ELF-1 (cell line): Measurements from ENCODE around the gene PTH1R.
"Not testable (repeated sequence)": the region's sequence is repeated elsewhere in the genome, so short reads cannot be mapped to it uniquely, and the experiment has no call there.

ENCODE experiments used
- DNase-seq: peaks from one replicate; pipeline ENCODE4 v3.0.0-alpha.2; 2016; ENCODE audit warnings: low read depth, low spot score

Gene PTH1R

DNA sequence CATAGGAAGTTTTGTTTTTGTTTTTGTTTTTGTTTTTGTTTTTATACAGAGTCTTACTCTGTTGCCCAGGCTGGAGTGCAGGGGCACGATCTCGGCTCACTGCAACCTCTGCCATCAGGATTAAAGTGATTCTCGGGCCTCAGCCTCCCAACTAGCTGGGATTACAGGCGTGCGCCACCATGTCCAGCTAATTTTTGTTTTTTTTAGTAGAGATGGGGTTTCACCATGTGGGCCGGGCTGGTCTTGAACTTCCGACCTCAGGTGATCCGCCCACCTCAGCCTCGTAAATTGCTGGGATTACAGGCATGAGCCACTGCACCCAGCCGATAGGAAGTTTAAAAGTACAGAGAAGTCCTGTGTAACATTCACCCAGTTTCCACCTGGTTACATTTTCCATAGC lies 33.4 kb downstream of the PTH1R start:
- not testable (repeated sequence) for DNase-seq

DNA sequence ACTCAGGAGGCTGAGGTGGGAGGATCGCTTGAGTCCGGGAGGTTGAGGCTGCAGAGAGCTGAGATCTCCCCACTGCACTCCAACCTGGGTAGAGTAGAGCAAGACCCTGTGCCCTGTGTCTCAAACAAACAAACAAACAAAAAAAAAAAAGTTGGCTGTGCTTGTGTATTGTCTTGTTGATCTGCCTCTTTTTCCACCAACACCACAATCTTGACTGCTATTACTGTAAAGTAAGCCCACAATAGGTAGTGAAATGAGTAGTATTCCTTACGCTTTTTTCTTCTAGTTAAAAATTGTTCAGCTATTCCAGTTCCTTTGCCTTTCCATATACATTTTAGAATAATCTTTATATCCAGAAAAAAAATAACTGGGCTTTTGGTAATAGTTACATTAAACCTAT lies 35.5 kb downstream of the PTH1R start:
- no peak for DNase-seq

DNA sequence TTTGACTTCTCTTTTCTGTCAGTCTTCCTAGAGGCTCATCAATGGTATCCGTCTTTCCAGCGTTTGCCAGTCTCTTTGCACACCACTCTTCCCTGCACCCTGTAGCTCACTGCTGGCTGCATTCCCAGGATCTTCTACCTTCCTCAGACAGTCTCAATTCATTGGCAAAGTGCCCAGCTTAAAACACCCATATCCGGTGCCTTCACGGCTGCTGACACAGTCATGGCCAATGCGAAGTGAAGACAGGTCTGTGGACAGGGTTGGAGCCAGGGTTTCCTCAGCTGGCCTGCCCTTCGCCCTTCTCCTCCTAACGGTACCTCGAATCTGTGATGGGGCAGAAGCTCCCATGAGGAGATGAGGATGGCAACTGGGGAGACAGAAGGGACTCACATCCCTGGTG lies 36.1 kb downstream of the PTH1R start:
- DNase-seq = no peak

DNA sequence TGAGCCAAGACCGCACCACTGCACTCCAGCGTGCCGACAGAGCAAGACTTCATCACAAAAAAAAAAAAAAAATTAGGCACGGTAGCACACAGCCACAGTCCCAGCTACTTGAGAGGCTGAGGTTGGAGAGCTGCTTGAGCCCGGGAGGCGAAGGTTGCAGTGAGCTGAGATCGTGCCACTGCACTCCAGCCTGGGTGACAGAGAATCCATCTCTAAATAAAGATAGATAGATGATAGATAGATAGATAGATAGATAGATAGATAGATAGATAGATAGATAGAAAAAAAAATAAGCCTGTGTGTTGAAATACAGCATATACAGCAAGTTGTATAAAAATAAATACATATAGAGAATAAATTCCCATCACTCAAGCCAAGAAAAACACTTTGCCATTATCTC lies 37.3 kb downstream of the PTH1R start:
- no peak for DNase-seq

DNA sequence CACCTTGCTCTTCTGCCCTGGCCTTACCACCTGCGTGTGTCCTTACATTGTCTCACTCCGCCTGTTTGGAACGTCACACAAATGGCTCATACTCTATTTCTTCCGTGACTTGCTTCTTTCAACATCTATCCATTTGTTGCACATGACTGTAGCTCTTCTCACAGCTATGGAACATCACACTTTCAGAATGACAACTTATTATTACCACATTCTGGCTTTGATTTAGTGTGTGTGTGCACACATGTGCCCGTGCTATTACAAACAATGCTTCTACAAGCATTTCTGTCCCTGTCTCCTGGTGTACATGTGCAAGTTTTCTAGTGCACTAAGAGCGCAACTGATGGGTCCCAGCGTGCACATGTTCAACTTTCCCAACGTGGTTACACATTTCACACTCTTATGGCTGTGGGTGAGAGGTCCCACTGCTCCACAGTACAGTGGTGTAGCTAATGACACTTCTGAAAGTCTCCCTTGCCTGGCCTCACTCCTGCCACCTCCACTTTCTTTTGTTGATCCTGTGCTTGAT lies 37.8 kb downstream of the PTH1R start:
- no peak for DNase-seq

DNA sequence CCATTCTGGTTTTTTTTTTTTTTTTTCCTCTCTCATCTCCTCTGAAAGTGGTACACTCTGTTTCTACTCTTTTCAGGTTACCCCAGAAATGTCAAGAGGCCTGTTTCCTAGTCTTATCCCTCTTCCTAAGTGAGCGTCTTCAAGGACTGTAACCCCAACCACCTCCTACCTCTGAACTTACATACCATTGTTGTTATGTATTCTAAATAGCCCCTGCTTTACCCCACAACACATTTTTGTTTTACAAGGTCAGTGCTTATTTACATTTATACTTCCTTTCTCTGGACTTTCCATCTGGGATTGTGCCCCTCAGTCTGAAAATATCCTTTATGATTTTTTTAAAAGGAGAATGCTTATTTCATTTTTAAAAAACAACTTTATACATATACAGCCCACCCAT lies 38.8 kb downstream of the PTH1R start:
- DNase-seq = no peak

DNA sequence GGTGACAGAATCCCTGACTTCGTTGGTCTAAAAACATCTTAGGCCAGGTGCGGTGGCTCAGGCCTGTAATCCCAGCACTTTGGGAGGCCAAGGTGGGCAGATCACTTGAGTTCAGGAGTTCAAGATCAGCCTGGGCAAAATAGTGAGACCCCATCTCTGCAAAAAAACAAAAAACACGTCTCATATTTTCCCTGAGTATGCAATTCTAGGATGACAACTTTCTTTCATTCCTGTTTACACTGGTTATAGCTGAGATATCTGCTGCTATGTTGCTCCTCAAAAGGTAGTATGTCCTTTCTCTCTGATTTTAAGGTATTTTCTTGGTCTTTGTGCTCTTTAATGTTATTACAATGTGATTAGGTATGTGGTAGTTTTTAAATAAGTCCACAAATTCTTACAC lies 39.3 kb downstream of the PTH1R start:
- DNase-seq = no peak

DNA sequence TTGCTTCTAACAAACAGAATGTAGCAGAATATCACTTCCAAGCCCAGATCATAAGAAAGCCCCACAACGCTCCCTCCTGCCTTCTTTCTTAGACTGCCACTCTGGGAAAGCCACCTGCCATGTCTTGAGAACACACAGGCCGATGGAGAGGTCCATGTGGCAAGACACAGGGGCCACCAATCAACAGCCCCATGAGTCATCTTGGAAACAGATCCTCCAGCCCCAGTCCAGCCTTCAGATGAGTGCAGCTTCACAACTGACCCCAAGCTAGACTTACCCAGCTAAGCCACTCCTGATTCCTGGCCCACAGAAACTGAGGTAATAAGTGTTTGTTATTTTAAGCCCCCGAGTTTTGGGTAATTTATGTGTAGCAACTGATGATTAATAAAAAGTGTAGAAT lies 39.7 kb downstream of the PTH1R start:
- DNase-seq = no peak

DNA sequence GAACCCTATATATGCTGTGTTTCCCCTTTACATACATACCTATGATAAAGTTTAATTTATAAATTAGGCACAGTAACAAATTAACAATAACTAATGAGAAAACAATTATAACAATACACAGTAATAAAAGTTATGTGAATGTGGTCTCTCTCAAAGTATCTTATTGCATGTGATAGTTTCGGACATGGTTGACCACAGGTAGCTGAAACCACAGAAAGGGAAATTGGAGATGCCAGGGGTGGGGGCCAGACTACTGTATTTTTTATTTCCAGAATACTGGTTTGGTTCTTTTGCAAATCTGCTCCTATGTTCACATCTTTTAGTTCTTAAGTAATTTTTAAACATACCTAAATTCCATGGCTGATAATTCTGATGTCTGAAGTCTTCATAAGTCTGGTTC lies 40.7 kb downstream of the PTH1R start:
- no peak for DNase-seq

DNA sequence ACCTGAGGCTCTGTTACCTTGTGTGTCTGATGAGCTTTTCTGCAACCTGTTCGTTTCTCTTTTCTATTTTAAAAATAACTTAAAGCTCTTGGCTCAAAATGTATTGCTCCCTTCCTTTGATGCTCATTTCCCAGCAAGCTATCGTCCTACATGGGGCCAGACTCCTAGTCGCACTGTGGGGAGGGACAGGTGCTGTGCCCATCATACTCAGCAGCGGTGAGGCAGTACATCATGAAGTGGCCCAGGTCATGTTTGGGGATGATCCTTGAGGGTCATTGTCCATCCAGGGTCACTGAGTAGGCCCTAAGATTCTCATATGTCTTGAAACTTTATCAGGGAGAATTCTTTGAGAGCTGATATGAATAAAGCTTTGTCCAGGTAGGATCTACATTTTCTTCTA lies 41.1 kb downstream of the PTH1R start:
- DNase-seq = no peak

DNA sequence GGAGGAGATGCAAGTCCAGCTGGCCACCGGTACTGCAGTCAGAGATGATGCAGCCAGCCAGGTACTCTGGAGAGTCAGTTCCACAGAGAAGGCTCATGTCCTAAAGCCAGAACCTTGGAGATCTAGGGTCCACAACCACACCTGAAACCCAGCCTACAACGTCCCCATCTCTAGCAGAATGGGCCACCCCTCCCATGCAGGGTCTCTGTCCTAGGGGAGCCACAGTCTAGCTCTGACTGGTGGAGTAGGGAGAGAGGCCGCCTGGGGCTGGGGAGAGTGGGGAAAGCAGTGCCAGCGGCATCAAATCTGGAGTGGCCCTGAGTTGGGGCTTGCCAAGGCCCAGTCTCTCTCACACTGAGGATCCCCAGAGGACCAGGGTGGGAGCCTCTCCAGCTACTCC lies 43.5 kb downstream of the PTH1R start:
- no peak for DNase-seq

DNA sequence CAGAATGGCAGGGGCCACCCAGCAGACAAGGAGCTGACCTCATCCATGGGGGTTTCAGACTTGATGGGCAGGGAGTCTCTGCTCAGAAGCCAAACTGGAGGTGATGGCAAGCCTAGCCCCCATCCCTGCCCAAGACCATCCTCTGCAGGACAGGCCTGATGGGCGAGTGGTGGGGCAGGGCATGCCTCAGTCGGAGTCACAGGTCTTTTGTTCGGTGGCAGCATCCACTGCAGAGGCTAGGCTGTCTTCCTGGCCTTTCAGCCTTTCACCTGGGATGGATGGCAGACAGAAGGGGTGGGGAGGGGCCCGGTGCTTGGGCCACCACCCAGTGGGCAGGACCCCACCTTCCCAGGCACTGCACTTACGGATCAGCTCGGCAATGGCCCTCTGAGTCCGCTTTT lies 44.4 kb downstream of the PTH1R start:
- no peak for DNase-seq

DNA sequence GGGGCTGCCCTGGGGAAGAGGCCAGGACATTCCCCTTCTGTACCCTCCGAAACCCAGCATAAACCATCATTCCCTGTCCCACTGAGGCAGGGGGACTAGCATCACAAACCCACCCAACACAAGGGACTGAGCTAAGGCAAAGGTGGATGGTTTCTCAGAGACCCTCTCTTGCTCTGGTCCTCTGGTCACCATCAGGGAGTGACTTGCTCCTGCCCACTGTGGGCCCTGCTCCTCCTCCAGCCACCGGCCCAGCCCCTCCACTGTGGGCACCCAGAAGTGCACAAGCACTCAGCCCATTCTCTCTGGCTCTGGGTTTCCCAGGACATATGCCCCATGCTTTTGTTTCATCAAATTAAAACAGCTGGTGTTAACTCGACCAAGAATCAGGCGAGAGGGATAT lies 44.9 kb downstream of the PTH1R start:
- DNase-seq = no peak

DNA sequence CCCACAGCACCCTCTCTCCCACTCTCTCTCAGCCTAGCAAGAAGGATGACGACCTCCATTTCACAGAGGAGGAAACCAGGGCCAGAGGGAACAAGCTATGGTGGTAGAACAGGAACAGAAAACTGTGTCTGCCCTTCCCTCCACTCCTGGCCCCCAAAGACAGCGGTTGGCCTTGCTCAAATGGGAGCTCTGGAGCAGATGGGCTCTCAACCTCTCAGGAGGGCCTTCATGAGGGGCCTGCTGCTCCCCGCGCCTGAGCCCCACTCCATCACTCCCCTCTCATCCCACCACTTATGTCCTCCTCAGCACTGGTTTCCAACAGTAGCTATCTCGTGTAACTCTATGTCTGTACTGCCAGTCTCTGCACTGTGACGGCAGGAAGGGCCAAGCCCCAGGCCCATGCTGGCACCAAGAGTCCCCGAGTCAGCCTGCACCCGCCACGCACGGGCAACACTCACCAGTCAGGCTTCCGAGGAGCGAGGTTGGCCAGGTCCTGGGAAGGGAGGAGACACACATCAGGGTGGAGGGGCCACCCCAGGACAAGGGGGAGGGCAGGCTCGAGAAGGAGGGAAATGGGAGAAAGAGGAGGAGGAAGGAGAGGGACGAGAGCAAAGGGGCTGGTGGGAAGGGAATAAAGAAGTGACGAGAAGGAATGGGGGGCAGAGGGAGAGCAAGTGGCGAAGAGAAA lies 45.5 kb downstream of the PTH1R start:
- DNase-seq = no peak

DNA sequence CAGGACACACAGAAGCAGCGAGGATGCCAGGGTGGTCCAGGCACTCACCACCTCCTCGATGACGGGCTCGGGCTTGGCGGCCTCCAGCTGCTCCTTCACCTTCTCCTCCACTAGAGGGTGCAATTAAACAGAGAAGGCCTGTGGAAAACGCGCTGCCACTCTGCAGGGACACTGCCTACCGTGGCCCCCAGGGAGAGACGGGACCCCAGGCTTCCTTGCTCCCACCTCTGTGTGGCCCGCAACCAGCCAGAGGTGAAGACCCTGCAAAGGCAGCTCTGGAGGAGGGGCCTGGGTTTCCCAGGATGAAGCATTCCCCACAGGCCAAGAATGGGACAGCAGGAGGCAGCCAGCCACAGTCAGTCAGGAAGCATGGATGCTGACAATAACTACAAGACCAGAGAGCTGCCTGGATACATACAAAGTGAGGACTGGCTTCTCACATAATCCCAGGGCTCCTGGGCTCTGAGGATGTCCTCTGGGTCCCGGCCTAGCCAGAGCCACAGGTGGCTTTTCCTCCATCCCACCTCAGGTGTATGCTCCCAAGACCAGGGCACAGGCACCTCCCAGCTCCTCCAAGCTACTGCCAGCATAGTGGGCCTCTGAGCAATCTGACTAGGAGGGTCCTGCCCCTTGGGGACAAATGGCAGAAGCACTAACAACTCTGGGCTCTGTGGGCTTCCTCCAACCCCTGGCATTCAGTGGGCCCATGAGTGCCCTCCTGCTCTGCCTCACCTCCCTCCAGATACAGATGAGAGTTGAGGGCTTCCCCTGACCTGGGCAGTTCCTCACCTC lies 46.2 kb downstream of the PTH1R start:
- DNase-seq = peak; percentile 79

DNA sequence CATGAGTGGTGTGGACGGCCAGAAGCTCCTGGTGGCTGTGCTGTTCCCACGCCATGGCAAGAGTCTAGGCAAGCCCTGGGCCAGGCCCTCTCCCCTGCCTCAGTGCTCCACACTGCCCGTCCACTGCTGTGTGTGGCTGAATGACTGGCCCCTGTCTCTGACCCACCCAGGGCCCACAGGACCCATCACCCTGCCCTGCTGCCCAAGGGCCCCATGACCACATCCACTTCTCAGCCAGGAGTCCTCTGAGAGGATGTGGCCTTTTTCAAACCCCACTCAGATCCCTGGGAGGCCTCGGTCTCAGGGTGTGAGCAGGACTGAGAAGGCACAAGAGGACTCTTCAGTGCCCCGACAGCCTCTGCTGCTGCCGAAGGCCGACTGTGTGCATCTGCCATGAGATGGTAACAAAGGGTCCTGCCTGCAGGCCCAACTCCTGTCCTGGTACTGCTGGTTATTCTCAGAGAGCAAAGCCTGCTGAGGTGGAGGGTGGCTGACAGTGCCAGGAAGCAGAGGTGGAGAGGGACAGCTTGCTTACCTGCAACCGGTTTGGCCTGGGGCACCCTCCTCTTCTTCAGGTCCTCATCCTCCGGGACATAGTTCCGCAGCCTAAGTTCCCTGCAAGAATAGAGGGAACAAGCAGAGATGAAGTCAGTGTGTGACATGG lies 47.5 kb downstream of the PTH1R start:
- no peak for DNase-seq

DNA sequence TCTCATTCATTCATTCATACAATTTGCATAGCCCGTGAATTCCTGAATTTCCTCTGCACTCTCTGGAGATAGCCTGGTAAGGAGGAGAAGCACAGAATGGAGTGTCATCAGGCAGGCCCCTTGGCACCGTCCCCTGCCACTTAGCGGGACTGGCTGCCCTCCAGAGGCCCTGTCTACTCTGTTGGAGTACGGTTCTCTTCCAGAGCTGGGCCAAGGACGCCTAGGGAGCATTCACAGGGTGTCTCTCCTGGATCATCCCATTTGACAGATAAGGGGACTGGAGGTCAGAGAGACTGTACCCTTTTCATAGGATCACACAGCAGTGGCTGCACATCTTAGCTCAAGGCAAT lies 48.0 kb downstream of the PTH1R start:
- no peak for DNase-seq

DNA sequence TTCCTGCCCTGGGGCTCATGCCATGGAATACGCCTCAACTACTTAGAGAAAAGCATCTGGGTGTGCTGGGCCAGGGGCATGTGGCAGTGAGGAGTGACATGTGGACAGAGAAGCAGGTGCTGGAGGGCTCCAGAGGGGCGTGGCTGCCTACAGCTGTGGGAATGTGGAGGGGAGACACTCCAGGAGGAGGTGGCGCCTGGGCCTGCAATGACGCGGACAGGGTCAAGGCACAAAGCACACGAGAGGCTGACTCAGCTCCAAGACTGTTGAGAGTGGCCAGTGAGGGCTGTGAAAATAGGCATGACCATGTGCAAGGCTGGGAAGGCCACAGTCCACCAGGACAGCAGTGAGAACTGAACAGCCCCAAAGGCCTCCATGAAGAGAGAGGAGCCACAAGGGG lies 48.5 kb downstream of the PTH1R start:
- no peak for DNase-seq

DNA sequence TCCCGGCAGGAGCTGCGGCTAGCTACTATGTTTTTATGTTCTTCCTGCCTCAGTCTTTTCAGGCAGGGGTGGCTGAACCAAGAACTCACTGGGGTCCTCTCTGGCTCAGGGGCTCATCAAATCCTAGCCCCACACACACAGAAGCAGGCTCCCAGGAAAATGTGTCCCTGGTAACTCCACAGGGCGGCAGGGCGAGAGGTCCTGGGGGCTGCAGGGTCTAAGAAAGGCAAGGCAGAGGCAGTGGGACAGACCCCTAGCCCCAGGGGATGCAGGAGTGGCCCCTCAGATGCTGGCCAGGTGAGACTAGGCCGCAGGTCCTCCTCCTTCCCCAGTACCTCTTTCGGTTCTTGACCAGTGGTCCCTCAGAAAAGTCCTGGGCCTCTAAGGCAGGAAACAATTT lies 48.9 kb downstream of the PTH1R start:
- no peak for DNase-seq

DNA sequence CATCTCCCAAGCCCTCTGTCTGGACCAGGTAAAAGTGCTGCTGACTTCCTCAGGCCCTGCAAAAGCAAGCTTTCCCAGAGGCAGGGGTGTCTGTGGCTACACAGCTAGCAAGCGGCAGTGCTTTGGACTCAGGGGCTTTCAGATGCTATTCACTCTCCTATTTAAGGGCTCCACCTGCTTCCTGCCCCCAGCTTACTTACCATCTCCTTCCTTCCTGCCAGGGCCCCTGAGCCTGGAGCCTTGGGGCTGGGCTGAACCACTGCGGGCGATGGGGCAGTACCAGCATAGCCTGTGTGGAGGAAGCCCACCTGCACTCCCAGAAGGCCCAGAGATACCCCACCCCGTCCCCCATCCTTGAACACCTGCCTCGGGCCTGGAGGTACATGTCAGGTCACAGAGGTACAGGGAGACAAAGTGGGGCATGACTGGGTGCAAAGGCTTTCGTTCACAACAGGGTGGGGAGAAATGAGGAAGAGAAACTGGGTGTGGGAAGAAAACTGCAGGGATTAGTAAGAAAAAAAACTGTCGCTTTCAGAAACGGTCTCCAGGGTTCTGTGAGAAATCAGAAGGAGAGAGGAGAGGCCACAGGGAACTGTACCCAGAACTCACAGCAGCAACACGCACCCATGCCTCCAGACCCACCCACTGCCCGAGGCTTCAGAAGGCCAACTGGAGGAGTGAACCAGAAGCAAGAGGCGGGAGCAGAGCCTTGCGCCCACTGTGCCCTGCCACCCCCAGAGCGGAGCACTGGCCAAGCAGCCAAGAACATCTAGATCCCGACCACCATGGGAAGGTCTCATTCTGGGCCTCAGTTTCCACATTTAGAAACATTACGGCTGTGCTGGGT lies 49.6 kb downstream of the PTH1R start:
- no peak for DNase-seq

DNA sequence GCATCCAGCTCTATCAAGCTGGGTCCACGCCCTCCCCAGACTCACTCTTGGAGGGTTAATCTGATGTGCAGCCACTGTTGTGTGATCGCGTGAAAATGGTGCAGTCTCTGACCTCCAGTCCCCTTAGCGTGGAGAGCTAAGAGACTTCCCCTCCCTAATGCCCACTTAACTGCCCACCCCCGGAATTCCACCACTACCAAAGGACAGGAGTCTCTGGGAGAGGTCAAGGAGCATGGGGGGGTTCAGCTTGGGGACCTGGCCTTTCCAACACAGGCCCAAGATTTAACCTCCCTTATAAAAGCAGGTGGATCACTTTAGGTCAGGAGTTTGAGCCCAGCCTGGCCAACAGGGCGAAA lies 50.2 kb downstream of the PTH1R start:
- no peak for DNase-seq

DNA sequence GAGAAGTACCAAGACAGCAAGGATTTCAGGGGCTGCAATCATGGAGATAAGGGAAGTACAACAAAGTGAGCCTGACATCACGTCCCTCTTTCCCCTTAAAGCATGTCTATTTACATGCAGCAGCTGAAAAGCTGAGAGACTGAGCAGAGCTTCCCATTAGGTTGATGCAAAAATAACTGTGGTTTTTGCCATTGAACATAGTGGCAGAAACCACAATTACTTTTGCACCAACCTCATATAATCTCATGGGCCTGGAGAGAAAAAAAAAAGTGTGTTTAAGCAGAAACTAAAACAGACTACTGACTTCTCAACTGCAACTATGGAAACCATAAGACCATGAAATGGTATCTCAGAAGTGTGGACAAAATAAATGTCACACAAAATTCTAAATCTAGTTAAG lies 50.8 kb downstream of the PTH1R start:
- DNase-seq = no peak
